Measurements from ENCODE around the gene ATCAY.

DNA sequence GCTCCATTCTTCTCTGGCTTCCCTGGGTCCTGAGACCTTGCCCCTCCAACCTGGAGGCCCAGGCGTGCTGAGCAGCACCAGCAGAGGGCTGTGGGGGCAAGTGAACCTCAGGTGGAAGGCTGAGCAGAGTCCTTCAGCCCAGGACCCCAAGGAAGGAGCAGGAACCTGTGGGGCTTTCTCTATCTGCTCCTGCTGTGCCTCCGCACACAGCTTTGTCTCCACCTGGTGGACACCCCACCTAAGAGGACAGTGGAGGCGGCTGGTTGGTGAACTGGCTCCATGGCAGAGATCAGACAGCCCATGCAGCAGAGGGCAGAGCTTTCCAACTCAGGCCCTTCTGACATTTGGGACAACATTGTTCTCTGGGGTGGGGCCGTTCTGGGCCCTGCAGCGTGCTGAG is 31.4 kb upstream of the ATCAY start:
- TF ChIP-seq POLR2AphosphoS5 (IDR thresholded peaks at IDR 0.05; ENCODE audit: low read depth), result no peak
- TF ChIP-seq, protein P1, sequence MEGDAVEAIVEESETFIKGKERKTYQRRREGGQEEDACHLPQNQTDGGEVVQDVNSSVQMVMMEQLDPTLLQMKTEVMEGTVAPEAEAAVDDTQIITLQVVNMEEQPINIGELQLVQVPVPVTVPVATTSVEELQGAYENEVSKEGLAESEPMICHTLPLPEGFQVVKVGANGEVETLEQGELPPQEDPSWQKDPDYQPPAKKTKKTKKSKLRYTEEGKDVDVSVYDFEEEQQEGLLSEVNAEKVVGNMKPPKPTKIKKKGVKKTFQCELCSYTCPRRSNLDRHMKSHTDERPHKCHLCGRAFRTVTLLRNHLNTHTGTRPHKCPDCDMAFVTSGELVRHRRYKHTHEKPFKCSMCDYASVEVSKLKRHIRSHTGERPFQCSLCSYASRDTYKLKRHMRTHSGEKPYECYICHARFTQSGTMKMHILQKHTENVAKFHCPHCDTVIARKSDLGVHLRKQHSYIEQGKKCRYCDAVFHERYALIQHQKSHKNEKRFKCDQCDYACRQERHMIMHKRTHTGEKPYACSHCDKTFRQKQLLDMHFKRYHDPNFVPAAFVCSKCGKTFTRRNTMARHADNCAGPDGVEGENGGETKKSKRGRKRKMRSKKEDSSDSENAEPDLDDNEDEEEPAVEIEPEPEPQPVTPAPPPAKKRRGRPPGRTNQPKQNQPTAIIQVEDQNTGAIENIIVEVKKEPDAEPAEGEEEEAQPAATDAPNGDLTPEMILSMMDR (IDR thresholded peaks at IDR 0.05; ENCODE audit: insufficient read depth, low read length), result peak; percentile 68

Measured in HL-60 (cell line).